Fibroblast of pulmonary artery (primary cell): ENCODE results near the gene RBM17.

Experiments used
- DNase-seq: peaks from one replicate; pipeline ENCODE4 v3.0.0-alpha.2; 2010; ENCODE audit warnings: low read depth
- H3K4me3 ChIP-seq: replicated peaks from 2 replicates; pipeline ENCODE4 v1.5.1; 2011; ENCODE audit warnings: low read depth, mild to moderate bottlenecking, control low read depth, low read length, moderate library complexity
- CTCF ChIP-seq: IDR thresholded peaks from 2 replicates; pipeline ENCODE4 v1.5.1; 2011; ENCODE audit warnings: mild to moderate bottlenecking, control low read depth, low read length, inconsistent platforms; ENCODE audit errors: missing control alignments

The RBM17 gene

DNA sequence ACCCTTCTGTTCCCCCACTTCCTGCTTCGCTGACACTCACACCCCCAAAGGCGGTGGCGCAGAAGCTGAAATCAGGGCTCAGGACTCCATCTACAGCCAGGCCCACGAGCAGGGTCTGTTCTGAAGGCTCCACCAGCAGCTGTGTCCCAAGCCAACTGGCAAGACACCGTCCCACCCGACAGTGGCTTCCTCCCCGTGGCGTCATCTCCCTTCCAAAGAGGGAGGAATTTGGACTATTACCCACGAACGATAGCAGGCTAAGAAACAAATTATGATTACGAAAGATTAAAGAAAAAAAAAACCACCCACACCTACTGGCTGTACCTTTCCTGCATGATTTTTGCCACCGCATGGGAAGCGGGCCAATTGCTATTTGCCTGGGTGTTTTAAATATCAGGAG lies 54.3 kb downstream of the RBM17 start:
- DNase-seq, result no peak
- no peak for TF ChIP-seq CTCF
- no peak overlapping the region for H3K4me3 ChIP-seq

GRCh38 chr10:6144406-6145165 lies 55.8 kb downstream of the RBM17 start:
- peak overlapping the region; percentile 70 for H3K4me3 ChIP-seq
- DNase-seq, result peak; percentile 88
- no peak for TF ChIP-seq CTCF

DNA sequence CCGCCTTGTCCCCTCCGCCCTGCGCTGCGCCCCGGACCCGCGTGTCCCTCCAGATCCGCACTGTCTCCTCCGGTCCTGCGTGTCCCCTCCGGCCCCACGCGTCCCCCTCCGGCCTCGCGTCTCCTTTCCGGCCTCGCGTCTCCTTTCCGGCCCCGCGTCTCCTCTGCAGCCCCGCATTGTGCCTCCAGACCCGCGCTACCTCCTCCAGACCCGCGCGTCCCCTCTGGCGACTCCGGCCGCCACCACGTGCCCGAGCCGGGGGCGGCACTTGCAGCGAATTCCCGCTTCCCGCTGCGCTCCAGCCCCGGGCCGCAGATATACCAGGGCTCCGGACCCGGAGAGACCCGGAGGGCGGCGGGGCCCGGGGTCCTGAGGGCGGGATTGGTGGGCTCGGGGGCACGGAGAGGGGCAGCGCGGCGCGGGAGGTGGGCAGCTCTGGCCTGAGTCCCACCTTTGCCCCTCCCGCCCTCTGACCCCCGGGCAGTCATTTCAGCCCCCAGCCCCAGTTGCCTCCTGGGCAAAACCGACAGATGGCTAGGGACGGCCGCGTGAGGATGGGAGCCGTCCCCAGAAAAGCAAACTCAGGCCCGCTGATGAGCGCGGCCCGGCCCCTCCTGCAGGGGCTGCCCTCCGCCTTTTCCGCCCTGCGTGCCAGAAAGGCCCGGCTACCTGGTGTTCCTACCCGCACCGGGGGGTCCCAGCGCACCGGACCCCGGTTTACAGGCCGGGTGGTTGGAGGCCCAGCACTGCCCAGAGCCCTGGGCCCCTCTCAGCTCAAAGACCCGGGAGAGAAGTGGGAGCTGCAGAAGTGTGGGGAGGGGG lies 56.5 kb downstream of the RBM17 start:
- peak overlapping the region; percentile 70 for H3K4me3 ChIP-seq
- TF ChIP-seq CTCF, result no peak
- DNase-seq, result no peak

DNA sequence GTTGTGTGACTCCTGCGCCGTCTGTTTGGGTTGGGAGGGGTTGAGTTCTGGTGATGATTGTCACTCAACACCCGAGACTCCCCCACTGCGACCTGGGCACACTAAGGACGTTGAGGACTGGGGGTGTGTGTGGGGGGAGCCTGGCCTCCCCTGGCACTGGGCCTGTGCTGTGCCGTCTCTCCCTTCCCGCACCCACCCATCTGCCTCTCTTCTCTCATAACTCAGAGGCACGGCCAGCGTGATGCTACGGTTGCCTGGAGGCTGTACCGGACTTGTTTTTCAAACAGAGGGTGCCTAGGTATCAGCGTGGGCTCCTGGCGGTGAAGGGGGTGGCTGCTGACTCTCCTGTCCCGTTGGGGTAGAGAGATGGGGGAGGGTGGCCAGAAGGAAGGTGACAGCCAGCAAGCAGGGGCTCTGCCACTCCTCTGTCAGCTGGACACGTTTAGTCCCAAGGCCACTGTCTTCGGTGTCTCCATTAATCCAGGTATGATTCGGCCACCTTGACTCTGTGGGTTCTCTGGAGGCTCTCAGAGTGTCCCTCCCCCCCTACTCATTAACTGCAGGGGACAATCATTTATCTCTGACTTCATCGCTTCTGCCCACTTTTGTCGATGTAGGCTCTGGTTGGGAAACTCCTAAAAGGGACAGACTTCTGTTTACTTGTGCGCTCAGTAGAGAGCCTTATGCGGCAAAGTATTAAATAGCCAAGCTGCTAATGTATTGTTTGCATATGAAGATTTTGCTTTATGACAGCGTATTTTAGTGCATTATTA lies 57.4 kb downstream of the RBM17 start:
- no peak for TF ChIP-seq CTCF
- H3K4me3 ChIP-seq, result peak overlapping the region; percentile 70
- DNase-seq, result no peak

GRCh38 chr10:6146921-6147320 lies 58.1 kb downstream of the RBM17 start:
- TF ChIP-seq CTCF, result no peak
- DNase-seq, result no peak
- H3K4me3 ChIP-seq, result no peak overlapping the region

- H3K4me3 ChIP-seq, result no peak overlapping the region
- no peak for TF ChIP-seq CTCF
- no peak for DNase-seq
Observed at GRCh38 chr10:6148251-6148701, 59.4 kb downstream of the RBM17 start.
